HG03139 (cell line): ENCODE results near the gene GAREM2.
A peak's percentile ranks its signal among the peaks of the same experiment; 100 is the strongest.

Source experiments
- ATAC-seq: cut with Tn5 transposase; IDR thresholded peaks from one replicate; pipeline ENCODE4 v1.9.1; 2021; ENCODE audit not compliant: unreplicated experiment

GAREM2 gene

GRCh38 chr2:26169226-26169625, 3.7 kb upstream of the GAREM2 start:
- no peak for ATAC-seq

DNA sequence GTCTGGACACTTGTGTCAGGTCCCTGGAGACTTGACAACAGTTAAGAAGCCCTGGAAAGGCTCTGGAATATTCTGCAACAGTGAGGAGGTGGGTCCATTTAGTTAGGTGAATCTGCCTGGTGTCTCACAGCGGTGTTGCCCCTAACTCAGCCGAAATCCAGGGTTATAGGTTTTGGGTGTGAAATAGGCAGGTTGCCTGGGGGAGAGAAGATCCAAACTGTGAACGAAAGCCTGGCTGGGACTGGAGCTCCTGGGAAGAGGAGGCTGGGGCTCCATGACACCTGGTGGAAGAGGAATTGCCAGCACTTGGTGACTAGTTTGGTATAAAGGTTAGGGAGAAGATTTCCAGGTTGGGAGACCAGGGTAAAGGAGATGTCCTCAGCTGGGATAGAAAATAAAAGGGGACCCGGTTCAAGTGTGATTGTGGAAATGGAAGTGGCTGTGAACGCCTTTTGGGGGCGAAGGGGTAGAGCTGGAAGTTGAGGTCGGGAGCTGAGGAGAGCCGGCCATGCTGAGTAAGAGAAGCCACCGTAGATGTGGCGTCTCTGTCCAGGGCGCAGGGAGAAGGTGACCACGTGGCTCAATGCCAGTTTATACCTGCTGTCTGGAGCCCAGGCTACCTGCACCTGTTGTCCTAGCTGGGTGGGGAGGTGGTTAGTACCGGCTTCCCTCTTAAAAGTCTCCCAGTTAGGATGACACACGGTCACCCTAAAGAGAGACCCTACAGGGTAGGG, 3.0 kb upstream of the GAREM2 start:
- ATAC-seq, result no peak

- ATAC-seq, result no peak
Measured at GRCh38 chr2:26170795-26171194, 2.1 kb upstream of the GAREM2 start.

GRCh38 chr2:26172189-26172870, 558 bp upstream of the GAREM2 start:
- no peak for ATAC-seq

DNA sequence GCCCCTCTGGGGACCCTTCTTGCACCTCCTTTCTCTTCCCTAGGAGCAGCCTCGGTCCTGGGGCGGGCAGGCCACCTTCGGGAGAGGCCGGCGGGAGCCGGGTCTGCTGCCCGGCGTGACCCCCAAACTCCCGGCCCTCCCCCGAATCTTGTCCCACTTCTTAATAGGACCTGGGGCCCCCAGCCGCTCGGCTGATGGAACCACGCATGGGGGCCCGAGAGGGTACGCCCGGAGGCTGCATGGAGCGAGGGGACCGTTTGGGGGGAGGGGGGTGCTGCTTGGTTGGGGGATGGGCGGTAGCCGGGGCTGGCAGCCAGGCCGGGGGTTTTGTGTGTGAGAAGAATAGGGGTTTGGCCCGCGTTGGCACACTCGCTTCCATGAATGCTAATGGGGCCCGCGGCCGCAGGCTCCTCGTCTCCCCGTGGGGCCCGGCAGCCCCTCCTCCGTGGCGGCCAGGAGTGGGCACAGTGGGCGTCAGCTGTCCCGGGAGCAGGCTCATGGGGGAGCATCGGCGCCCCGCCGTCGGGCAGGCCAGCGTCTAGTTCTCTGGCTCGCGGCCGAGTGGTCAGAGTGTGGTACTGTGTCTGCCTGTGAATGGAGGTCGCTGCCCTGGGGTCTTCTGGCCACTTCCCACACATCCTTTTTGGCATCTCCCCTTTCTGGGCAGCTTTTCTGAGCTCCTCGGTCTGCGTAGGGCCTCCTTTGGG, 1.0 kb downstream of the GAREM2 start:
- ATAC-seq, result no peak

- ATAC-seq, result no peak
Measured at GRCh38 chr2:26174691-26175465, 2.0 kb downstream of the GAREM2 start.

DNA sequence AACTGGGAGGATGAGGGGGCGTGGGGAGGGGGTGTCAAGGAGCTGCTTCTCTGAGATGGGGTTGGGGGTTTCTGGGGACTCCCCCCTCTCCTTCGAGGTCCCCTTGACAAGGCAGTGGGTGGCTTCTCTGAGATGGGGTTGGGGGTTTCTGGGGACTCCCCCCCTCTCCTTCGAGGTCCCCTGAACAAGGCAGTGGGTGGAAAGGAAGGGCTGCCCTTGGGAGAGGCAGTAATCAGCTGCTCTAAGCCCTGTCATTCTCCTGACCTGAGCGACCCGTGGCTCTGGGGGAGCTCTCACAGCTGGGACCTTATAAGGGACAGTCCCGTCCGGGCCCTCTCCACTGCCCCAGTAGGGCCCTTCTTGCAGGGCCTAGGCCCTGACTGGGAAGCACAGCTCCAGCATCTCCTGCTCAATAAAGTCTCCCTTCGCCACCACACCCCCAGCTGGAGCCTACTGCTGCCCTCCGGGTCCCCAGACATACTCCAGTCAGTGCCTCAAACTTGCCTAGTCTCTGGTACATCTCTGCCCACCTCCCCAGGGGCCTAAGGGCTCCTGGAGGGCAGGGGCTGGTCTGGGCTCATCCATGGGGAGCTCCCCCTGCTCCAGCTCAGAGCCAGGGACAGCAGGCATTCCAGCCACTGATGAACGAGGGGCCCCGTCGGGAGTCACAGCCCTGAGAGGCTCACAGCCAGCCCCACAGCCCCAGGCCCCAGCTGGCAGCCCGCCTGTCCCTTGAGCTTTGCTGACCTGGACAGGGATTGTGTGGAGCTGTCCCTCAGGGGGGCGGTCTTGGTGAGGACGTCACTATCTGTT, 2.8 kb downstream of the GAREM2 start:
- no peak for ATAC-seq

DNA sequence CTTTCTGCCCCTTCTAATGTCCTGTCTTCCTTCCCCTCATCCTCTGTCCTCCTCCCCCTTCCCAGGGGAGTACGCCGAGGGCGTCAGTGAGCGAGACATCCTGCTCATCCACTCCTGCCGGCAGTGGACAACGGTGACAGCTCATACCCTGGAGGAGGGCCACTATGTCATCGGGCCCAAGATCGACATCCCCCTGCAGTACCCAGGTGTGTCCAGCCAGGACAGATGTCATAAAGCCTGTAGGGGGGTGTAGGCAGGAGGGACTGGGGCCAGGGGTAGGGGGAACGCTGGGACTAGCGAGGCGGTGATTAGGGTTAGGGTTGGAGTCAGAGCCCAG, 3.4 kb downstream of the GAREM2 start:
- ATAC-seq, result no peak

DNA sequence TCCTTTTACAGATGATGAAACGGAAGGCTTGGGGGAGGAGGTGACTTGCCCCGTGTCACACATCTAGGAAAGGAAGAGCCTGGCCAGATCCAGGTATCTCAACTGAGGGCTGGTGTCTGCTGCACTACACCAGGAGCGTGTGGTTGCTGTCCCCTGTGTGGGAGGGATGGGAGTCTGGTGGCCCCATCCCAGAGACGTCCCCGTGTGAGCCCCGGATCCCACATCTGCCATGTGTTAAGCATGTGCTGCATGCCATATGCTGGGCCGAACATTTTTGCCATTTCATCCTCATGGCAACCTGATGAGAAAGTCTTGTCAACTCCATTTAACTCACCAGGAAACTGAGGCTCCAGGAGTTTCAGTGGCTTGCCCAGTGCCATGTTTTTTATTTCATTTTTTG, 4.2 kb downstream of the GAREM2 start:
- ATAC-seq, result no peak

GRCh38 chr2:26178246-26178645, 5.4 kb downstream of the GAREM2 start:
- ATAC-seq, result no peak

DNA sequence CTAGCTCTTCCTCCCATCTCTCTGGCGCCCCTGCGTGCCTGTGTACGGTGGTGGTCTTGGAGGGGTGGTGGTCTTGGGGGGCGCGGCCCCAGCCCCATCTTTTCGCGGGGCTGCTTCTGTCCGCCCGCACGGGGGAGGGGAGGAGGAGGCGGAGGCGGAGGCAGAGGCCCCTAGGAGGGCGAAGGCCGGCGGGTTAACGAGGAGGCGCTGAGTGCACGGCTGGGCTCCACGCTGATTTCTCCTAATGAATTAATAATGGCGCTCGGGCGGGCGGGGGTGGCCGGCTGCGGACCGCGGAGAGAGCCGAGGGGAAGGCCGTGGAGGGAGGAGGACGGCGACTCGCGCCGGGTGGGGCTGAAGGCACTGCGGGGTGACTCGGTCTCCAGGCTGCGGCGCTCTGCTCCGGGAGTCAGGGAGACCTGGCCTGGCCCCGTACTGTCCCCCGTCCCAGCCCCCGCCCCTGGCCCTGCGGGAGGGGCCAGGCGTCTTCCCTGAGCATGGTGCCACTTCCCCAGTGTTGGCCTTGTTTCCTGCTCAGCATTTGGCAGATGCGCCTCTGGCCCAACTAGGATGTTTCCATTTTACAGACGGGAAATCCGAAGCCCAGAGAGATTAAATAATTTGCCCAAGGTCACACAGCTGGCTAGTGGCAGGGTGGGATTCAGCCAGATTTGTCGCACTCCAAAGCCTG, 6.0 kb downstream of the GAREM2 start:
- no peak for ATAC-seq

GRCh38 chr2:26179446-26179913, 6.6 kb downstream of the GAREM2 start:
- ATAC-seq, result no peak

- no peak for ATAC-seq
Measured at GRCh38 chr2:26182441-26182840, 9.6 kb downstream of the GAREM2 start.

- ATAC-seq, result no peak
Measured at GRCh38 chr2:26182887-26183630, 10.2 kb downstream of the GAREM2 start.

DNA sequence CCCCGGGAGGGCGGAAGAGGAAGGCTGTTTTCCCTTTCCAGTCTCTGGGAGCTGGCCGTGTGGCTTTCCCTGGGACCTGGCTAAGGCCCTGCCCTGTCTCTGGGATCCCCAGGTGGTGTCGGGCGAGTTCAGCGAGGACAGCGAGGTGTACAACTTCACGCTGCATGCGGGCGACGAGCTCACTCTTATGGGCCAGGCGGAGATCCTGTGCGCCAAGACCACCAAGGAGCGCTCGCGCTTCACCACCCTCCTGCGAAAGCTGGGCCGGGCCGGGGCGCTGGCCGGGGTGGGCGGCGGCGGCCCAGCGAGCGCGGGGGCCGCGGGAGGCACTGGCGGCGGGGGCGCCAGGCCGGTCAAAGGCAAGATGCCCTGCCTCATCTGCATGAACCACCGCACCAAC, 11.2 kb downstream of the GAREM2 start:
- no peak for ATAC-seq

GRCh38 chr2:26184555-26185303, 11.8 kb downstream of the GAREM2 start:
- peak; percentile 78 for ATAC-seq

DNA sequence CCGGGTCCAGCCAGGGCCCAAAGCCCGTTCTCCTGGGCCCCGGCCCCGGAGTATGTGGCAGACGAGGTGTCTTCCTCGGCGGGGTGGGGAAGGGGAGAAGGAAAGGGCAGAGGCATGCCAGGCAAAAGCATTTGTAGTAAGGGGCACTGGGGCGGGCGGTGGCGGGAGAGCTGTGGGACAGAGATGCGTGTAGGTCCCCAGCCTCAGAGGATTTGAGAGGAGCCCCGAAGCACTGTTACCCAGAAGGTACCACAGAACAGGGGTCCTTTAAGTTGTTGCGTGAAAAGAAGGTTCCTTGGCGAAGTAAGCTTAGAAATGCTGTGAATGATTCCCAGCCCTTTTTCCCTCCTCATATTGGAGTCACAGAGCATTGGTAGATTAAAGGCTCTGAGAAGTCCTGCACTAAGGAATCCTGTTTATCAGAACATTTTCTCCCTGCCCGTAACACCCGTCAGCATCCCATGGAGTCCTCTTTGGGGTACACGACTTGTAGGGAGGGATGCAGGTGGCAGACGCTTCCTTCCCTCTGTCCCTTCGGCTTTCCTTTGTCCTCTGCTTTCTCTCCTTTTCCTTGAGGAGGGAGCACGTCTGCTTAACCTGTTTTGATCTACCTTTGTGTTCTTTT, 12.5 kb downstream of the GAREM2 start:
- ATAC-seq, result no peak
